Erythroblast (primary cell): ENCODE data around the gene MTARC2.
"Not testable (repeated sequence)": the region's sequence is repeated elsewhere in the genome, so short reads cannot be mapped to it uniquely, and the experiment has no call there.

Source experiments
- GATA1 ChIP-seq: IDR thresholded peaks from 2 replicates; pipeline ENCODE4 v1.6.1; 2011; ENCODE audit warnings: low read depth, mild to moderate bottlenecking, control low read depth, low read length, moderate library complexity
- POLR2A ChIP-seq: IDR thresholded peaks from 2 replicates; pipeline ENCODE4 v1.6.1; 2011; ENCODE audit warnings: mild to moderate bottlenecking, low read length

DNA sequence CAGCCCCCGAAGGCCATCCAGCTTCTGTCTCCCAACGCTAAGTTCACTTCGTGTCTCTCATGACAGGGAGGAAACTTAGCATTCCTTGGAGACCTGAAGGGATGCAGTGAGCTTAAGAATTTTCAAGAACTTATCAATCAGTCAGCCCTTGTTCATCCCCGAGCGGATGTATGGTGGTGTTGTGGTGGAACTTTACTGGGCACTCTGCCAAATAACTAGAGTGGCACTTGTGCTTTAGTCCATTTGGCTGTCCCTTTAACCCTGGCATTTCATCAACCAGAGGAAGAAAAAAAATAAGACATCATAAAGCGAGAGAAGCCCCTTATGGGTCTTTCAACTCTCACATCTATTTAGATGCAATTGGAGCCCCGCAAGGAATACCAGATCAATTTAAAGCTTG lies 26.9 kb upstream of the MTARC2 start:
- TF ChIP-seq POLR2A, GATA1: not testable (repeated sequence)
